K562 (cell line): ENCODE measurements around the gene MYL4. TPM values are rescaled to one million over a fixed set of nuclear protein-coding genes. Genes with fewer than 3 reads are reported as not detected.

Experiments used
- ATAC-seq: fragments of 200-7000 bp; cut with Tn5 transposase; 3 replicates; pipeline ENCODE4 v1.9.1; 2020; ENCODE audit warnings: moderate library complexity
- BruUV-seq: library from RNA; stranded (reverse); fragments of 400-500 nt; replicated peaks from 2 replicates; lab custom pipeline; 2021; lab: Mats Ljungman, UMichigan
- CTCF ChIA-PET: fragments of 300-600 bp; formaldehyde crosslinking; extraction: SDS; loops from one replicate; lab custom pipeline; 2021; ENCODE audit warnings: low intra/inter-chr PET ratio; lab: Yijun Ruan, JAX
- POLR2A ChIA-PET: fragments of 300-600, 350-650 bp; sonication (Branson Sonifier 250); formaldehyde crosslinking; extraction: SDS; loops from one replicate; lab custom pipeline; 2021; ENCODE audit warnings: antibody characterized with exemption, inconsistent platforms; lab: Yijun Ruan, JAX
- DNase-seq, 4 experiments: peaks; one replicate each; pipeline versions ENCODE4 v3.0.0 to v3.0.0-alpha.2; 2011 to 2018; ENCODE audit warnings: low spot score in 3 of 4, mixed read lengths in 3 of 4; ENCODE audit errors: extremely low read depth in 1 of 4
- FAIRE-seq: peaks from 2 replicates; lab custom pipeline; 2011; peaks lifted over from hg19 to GRCh38; lab: Jason Lieb, UNC
- H2AFZ ChIP-seq: 2 replicates; pipeline ENCODE4 v1.6.0; 2011; ENCODE audit warnings: low read depth, low read length, control low read depth, inconsistent platforms
- H3K27ac ChIP-seq: fragments of 200-600 bp; 3 replicates; pipeline ENCODE4 v1.8.0; 2011; ENCODE audit warnings: low read depth, mild to moderate bottlenecking, control low read depth, inconsistent platforms, low read length, moderate library complexity, mixed read lengths; ENCODE audit errors: extremely low read depth
- H3K27me3 ChIP-seq, 2 experiments: fragments of 300-600 bp in 1 of 2; 2 replicates in 1 of 2; 3 replicates in 1 of 2; pipeline versions ENCODE4 v1.6.0 to v1.8.0; 2011; ENCODE audit warnings: inconsistent platforms in 2 of 2, low read length in 2 of 2, mild to moderate bottlenecking in 1 of 2, mixed read lengths in 1 of 2, moderate library complexity in 1 of 2; ENCODE audit not compliant: control insufficient read depth in 2 of 2, insufficient read depth in 2 of 2
- H3K36me3 ChIP-seq: fragments of 300-600 bp; 3 replicates; pipeline ENCODE4 v1.8.0; 2011; ENCODE audit warnings: mild to moderate bottlenecking, low read length, inconsistent platforms; ENCODE audit not compliant: control insufficient read depth, insufficient read depth
- H3K4me1 ChIP-seq, 2 experiments: fragments of 200-600 bp in 1 of 2; replicated peaks in 1 of 2; 2 replicates in 1 of 2; 3 replicates in 1 of 2; pipeline versions ENCODE4 v1.5.1 to v1.8.0; 2011; ENCODE audit warnings: inconsistent platforms in 2 of 2, low read length in 2 of 2, mild to moderate bottlenecking in 1 of 2, mixed read lengths in 1 of 2, moderate library complexity in 1 of 2; ENCODE audit not compliant: control insufficient read depth in 2 of 2, insufficient read depth in 2 of 2
- H3K4me2 ChIP-seq: 2 replicates; pipeline ENCODE4 v1.6.1; 2011; ENCODE audit warnings: low read length, control low read depth, inconsistent platforms, mixed read lengths; ENCODE audit not compliant: insufficient read depth
- H3K4me3 ChIP-seq: fragments of 200-600 bp; sonication (generic), shearing (Covaris generic); 2 replicates; pipeline ENCODE4 v1.5.1; 2016; ENCODE audit warnings: control low read depth, inconsistent platforms
- H3K79me2 ChIP-seq: fragments of 200-600 bp; 3 replicates; pipeline ENCODE4 v1.8.0; 2011; ENCODE audit warnings: low read length, inconsistent platforms; ENCODE audit not compliant: control insufficient read depth, insufficient read depth
- H3K9ac ChIP-seq, 2 experiments: 2 replicates each; pipeline versions ENCODE4 v1.6.0 to v1.6.1; 2011; ENCODE audit warnings: low read depth in 2 of 2, low read length in 2 of 2, control low read depth in 1 of 2, inconsistent platforms in 1 of 2, mild to moderate bottlenecking in 1 of 2, mixed read lengths in 1 of 2; ENCODE audit not compliant: insufficient read depth in 1 of 2
- H3K9me1 ChIP-seq: one replicate; pipeline ENCODE4 v1.6.0; 2011; ENCODE audit warnings: inconsistent platforms, mild to moderate bottlenecking, low read length, moderate library complexity; ENCODE audit not compliant: control insufficient read depth, insufficient read depth
- H3K9me3 ChIP-seq: replicated peaks from 2 replicates; pipeline ENCODE4 v1.5.1; 2011; ENCODE audit warnings: low read depth, low read length, inconsistent platforms; ENCODE audit not compliant: control insufficient read depth, insufficient read depth
- H4K20me1 ChIP-seq: replicated peaks from 2 replicates; pipeline ENCODE4 v1.6.1; 2011; ENCODE audit warnings: low read length, inconsistent platforms, mixed read lengths; ENCODE audit not compliant: control insufficient read depth, insufficient read depth
- KAT8 ChIP-seq: fragments of 450-650 bp; IDR thresholded peaks from 2 replicates; pipeline ENCODE4 v1.6.1; 2016; ENCODE audit warnings: low read depth, mild to moderate bottlenecking
- NFYB ChIP-seq: IDR thresholded peaks from 2 replicates; pipeline ENCODE4 v1.6.1; 2011; ENCODE audit warnings: mild to moderate bottlenecking, moderate library complexity; ENCODE audit not compliant: insufficient read length; ENCODE audit errors: extremely low read depth
- NR4A1 ChIP-seq, 2 experiments: fragments of 250-450 bp in 1 of 2; fragments of 450-650 bp in 1 of 2; sonication (Bioruptor Pico) in 1 of 2; IDR thresholded peaks; 2 replicates each; pipeline versions ENCODE4 v1.4.0 to v1.6.1; 2016 to 2020; ENCODE audit warnings: mild to moderate bottlenecking in 2 of 2, missing compliant biosample characterization in 1 of 2, missing genetic modification characterization in 1 of 2, moderate library complexity in 1 of 2
- ZBTB7A ChIP-seq: IDR thresholded peaks from 2 replicates; pipeline ENCODE4 v1.6.1; 2011; ENCODE audit warnings: low read depth, mild to moderate bottlenecking, low read length, moderate library complexity, borderline replicate concordance; ENCODE audit not compliant: control insufficient read depth
- ZNF140 ChIP-seq: fragments of 250-450 bp; sonication (Bioruptor Pico); IDR thresholded peaks from 2 replicates; pipeline ENCODE4 v1.8.0; 2021; ENCODE audit warnings: moderate library complexity, mild to moderate bottlenecking, inconsistent platforms
- ZNF174 ChIP-seq: fragments of 250-450 bp; sonication (Bioruptor Pico); IDR thresholded peaks from 2 replicates; pipeline ENCODE4 v1.4.0; 2020; ENCODE audit warnings: mild to moderate bottlenecking
- ZNF184 ChIP-seq: sonication (generic); formaldehyde crosslinking; IDR thresholded peaks from 2 replicates; pipeline ENCODE4 v1.5.0; 2020; ENCODE audit warnings: missing genetic modification reagents
- ZNF589 ChIP-seq: fragments of 200-800 bp; sonication (Bioruptor generic); IDR thresholded peaks from 2 replicates; pipeline ENCODE4 v1.6.1; 2016; ENCODE audit warnings: low read depth, missing genetic modification characterization, missing compliant biosample characterization
- WGBS: fragments of 100-300 bp; shearing (Covaris generic); methylation state at CpG from one replicate; pipeline ENCODE4 v1.1.6; 2016; ENCODE audit warnings: low coverage, mixed read lengths; ENCODE audit not compliant: insufficient coverage; ENCODE audit errors: missing lambda C conversion rate; 5-methylcytosine and 5-hydroxymethylcytosine counted together
- in situ Hi-C: fragments of 300-500 bp; cut with MboI; formaldehyde crosslinking; loops from 4 replicates; pipeline ENCODE4 v1.15.0; 2018; ENCODE audit warnings: inconsistent platforms, mixed read lengths
- intact Hi-C: fragments of 100-400 bp; cut with micrococcal nuclease; formaldehyde crosslinking; loops from 2 replicates; pipeline ENCODE4 v1.14.2; 2022
- polyA plus RNA-seq, 8 experiments: library from polyadenylated mRNA; depleted of rRNA in 4 of 8; stranded (reverse) in 5 of 8; unstranded in 3 of 8; fragments of >200 nt; fragmentation: Nextera tagmentation in 2 of 8; fragmentation: Illumina TruSeq in 1 of 8; extraction: Ambion mirVana in 2 of 8; extraction: Trizol in 1 of 8; gene quantifications; 2 replicates each; pipeline versions ENCODE4 v1.2.1 to v1.2.3, GENCODE V29; 2011 to 2014; ENCODE audit warnings: inconsistent platforms in 1 of 8, missing spikeins in 1 of 8
- total RNA-seq, 7 experiments: library from RNA; depleted of rRNA in 6 of 7; stranded (reverse); fragments of >200 nt in 6 of 7; fragmentation: Illumina TruSeq in 2 of 7; extraction: Trizol in 2 of 7; gene quantifications; 2 replicates each; pipeline versions ENCODE4 v1.2.1 to v1.2.3, GENCODE V29; 2011 to 2021; ENCODE audit warnings: low replicate concordance in 1 of 7
- TF ChIP-seq, protein P1 (sequence below): fragments of 450-650 bp; IDR thresholded peaks from one replicate; pipeline ENCODE4 v1.6.1; 2018; ENCODE audit warnings: mild to moderate bottlenecking, moderate library complexity; ENCODE audit not compliant: partially characterized antibody
- TF ChIP-seq, protein P2 (sequence below): fragments of 450-650 bp; IDR thresholded peaks from 2 replicates; pipeline ENCODE4 v1.6.1; 2017; ENCODE audit warnings: mild to moderate bottlenecking, moderate library complexity

Gene MYL4
- total and polyA plus RNA-seq, 9 of the 15 experiments (the other 6 are each of a cell fraction or from before 2014, with no cell fraction given) = 117 to 423 (median 221) TPM

DNA sequence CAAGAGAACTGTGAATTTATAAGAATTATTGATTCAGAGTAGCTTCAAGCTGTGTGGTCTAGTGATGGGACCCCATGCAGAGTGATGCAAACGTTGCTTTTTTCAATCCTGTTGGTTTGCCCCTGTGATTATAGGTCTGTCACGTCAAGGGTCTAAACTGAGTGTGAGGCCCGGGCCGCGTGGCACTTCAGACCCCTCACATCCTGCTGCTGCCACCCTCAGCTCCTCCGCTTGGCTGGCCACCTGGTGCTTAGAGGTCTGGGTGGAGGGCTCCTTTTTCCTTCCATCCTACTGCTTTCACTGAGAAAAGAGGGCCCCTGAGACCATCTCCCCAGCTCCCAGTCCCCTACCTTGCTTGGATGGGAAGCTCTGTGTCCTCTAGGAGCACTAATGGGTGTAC, 12.0 kb downstream of the MYL4 start (continued):
- TF ChIP-seq, protein P1, sequence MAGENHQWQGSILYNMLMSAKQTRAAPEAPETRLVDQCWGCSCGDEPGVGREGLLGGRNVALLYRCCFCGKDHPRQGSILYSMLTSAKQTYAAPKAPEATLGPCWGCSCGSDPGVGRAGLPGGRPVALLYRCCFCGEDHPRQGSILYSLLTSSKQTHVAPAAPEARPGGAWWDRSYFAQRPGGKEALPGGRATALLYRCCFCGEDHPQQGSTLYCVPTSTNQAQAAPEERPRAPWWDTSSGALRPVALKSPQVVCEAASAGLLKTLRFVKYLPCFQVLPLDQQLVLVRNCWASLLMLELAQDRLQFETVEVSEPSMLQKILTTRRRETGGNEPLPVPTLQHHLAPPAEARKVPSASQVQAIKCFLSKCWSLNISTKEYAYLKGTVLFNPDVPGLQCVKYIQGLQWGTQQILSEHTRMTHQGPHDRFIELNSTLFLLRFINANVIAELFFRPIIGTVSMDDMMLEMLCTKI = no peak
- TF ChIP-seq KAT8 (no peak), ZNF140 (no peak), ZNF184 (CRISPR knock-in tag) (no peak), NFYB (no peak), ZNF589 (CRISPR knock-in tag) (no peak), ZNF174 (CRISPR knock-in tag) (no peak), NR4A1 (CRISPR knock-in tag; IDR thresholded peaks at IDR 0.05) (no peak), NR4A1 (tag; IDR thresholded peaks at IDR 0.05) (no peak)

DNA sequence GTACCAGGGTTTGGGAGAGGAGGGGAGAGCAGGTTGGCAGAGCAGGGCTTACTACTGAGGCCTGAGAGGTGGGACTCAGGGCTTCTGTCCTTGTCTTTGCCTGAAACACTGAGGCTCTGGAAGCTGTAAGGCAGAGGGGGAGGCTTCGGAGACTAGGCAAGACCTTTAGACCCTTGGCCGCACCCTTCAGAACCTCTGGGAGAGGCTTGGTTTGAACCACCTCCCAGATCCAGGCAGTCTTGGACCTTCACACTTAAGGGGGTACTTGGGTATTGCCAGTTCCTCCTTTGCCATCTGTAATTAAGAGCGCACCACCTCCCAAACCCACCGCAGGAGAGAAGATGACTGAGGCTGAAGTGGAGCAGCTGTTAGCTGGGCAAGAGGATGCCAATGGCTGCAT, 12.9 kb downstream of the MYL4 start:
- FAIRE-seq = no peak
- Histone ChIP-seq H3K36me3 (peaks cover 49% of the 10 kb centered on the region), H3K9me1 (no peaks in the 10 kb centered on the region), H3K4me2 (no peak overlapping the region), H2AFZ (no peak overlapping the region)
- TF ChIP-seq ZBTB7A = no peak
- TF ChIP-seq, protein P2, sequence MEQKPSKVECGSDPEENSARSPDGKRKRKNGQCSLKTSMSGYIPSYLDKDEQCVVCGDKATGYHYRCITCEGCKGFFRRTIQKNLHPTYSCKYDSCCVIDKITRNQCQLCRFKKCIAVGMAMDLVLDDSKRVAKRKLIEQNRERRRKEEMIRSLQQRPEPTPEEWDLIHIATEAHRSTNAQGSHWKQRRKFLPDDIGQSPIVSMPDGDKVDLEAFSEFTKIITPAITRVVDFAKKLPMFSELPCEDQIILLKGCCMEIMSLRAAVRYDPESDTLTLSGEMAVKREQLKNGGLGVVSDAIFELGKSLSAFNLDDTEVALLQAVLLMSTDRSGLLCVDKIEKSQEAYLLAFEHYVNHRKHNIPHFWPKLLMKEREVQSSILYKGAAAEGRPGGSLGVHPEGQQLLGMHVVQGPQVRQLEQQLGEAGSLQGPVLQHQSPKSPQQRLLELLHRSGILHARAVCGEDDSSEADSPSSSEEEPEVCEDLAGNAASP = no peak
- TF ChIP-seq, all 486 proteins: peak for 0
- Histone ChIP-seq H3K27ac (no peak overlapping the region), H3K9me3 (peaks cover 24% of the 10 kb centered on the region), H4K20me1 (no peaks in the 10 kb centered on the region), H3K9ac (no peak overlapping the region), H3K27me3 (no peaks in the 10 kb centered on the region), H3K4me3 (no peak overlapping the region), H3K4me1 (peaks cover 31 to 43% of the 10 kb centered on the region in 2 experiments; a peak in 4 of 5 replicates), H3K79me2 (peaks cover 12% of the 10 kb centered on the region; the same call in 2 of the 3 replicates)
- in situ Hi-C loops (loop anchor here (10.0 kb wide), 1 partner anchor 393 kb away; no protein-coding TSS in a partner anchor), intact Hi-C loops (no loop called here)
- ATAC-seq (no peak), DNase-seq (no peak)
- ChIA-PET POLR2A (no interaction called here), CTCF (no interaction called here)
- no TSS peak for BruUV-seq
- WGBS = 96% methylated on average over 4 of the region's 4 CpGs
